NCI-H510A (cell line): ENCODE data around the gene ZNF598.
"Not testable (repeated sequence)": the region's sequence is repeated elsewhere in the genome, so short reads cannot be mapped to it uniquely, and the experiment has no call there.

Experiments used
- DNase-seq: peaks from one replicate; lab custom pipeline; 2025; lab: John Stamatoyannopoulos, UW

Gene ZNF598

GRCh38 chr16:2027024-2028010 lies 17.7 kb upstream of the ZNF598 start:
- DNase-seq, result no peak

- DNase-seq, result no peak
These were observed 16.9 kb upstream of the ZNF598 start, which contains the start of gene NHERF2 for GRCh38 chr16:2026461-2027023. TSS of gene NHERF2 (plus strand) at chr16:2026902. CDS start at chr16:2027006, 104 bp downstream.

GRCh38 chr16:2025878-2026460 lies 16.3 kb upstream of the ZNF598 start:
- DNase-seq, result no peak

- no peak for DNase-seq
These were observed 15.6 kb upstream of the ZNF598 start for GRCh38 chr16:2025251-2025650.

GRCh38 chr16:2024032-2024420 lies 14.4 kb upstream of the ZNF598 start:
- DNase-seq, result no peak

- no peak for DNase-seq
These were observed 13.7 kb upstream of the ZNF598 start for GRCh38 chr16:2023092-2024031.

GRCh38 chr16:2022723-2023091 lies 13.1 kb upstream of the ZNF598 start:
- DNase-seq, result no peak

GRCh38 chr16:2019921-2020831 lies 10.6 kb upstream of the ZNF598 start:
- DNase-seq, result no peak

- DNase-seq, result no peak
These were observed 9.9 kb upstream of the ZNF598 start, which contains the start of gene NPW for GRCh38 chr16:2019518-2019920. TSS of gene NPW (plus strand) at chr16:2019785.

- no peak for DNase-seq
These were observed 6.8 kb upstream of the ZNF598 start for GRCh38 chr16:2016407-2016922.

GRCh38 chr16:2015947-2016208 lies 6.3 kb upstream of the ZNF598 start:
- DNase-seq, result no peak

GRCh38 chr16:2015117-2015946 lies 5.7 kb upstream of the ZNF598 start:
- no peak for DNase-seq

- DNase-seq, result no peak
These were observed 3.9 kb upstream of the ZNF598 start for GRCh38 chr16:2013527-2013926.

- DNase-seq, result not testable (repeated sequence)
These were observed 2.1 kb upstream of the ZNF598 start for GRCh38 chr16:2011726-2012125.

- no peak for DNase-seq
These were observed 383 bp downstream of the ZNF598 start for GRCh38 chr16:2009164-2009711.

- no peak for DNase-seq
These were observed 924 bp downstream of the ZNF598 start for GRCh38 chr16:2008631-2009163.

GRCh38 chr16:2008009-2008526 lies 1.6 kb downstream of the ZNF598 start:
- DNase-seq, result no peak

- DNase-seq, result no peak
These were observed 2.4 kb downstream of the ZNF598 start for GRCh38 chr16:2007081-2007836.
